GM10266 (cell line): ENCODE measurements around the gene DDX51.

Experiments used
- DNase-seq: peaks from one replicate; pipeline ENCODE4 v3.0.0; 2012; ENCODE audit errors: extremely low spot score
- CTCF ChIP-seq: IDR thresholded peaks from 2 replicates; pipeline ENCODE4 v1.5.1; 2012; ENCODE audit warnings: mild to moderate bottlenecking, low read depth; ENCODE audit not compliant: control insufficient read depth, insufficient read depth; ENCODE audit errors: missing control alignments

Gene DDX51

GRCh38 chr12:132173135-132174014, 29.3 kb upstream of the DDX51 start:
- TF ChIP-seq CTCF: no peak
- no peak for DNase-seq

- no peak for DNase-seq
- no peak for TF ChIP-seq CTCF
Observed at GRCh38 chr12:132172619-132173018, 28.5 kb upstream of the DDX51 start.

- no peak for DNase-seq
- TF ChIP-seq CTCF: no peak
Observed at GRCh38 chr12:132171968-132172521, 27.9 kb upstream of the DDX51 start.

- no peak for TF ChIP-seq CTCF
- no peak for DNase-seq
Observed at GRCh38 chr12:132171293-132171967, 27.3 kb upstream of the DDX51 start.

- TF ChIP-seq CTCF: no peak
- no peak for DNase-seq
Observed at GRCh38 chr12:132170637-132171292, 26.6 kb upstream of the DDX51 start.

GRCh38 chr12:132170094-132170636, 26.0 kb upstream of the DDX51 start:
- TF ChIP-seq CTCF: no peak
- no peak for DNase-seq
